Panc1 (cell line): ENCODE measurements around the gene TBRG1. TPM values are rescaled to one million over a fixed set of nuclear protein-coding genes. Genes with fewer than 3 reads are reported as not detected.

Experiments used
- ATAC-seq: fragments of 200-7000 bp; cut with Tn5 transposase; 2 replicates; pipeline ENCODE4 v1.9.1; 2020; ENCODE audit warnings: mild to moderate bottlenecking, moderate library complexity
- BruUV-seq: library from RNA; stranded (reverse); fragments of 400-500 nt; replicated peaks from 2 replicates; lab custom pipeline; 2021; lab: Mats Ljungman, UMichigan
- CTCF ChIA-PET: fragments of 300-600 bp; sonication (Branson Sonifier 250); formaldehyde crosslinking; loops from one replicate; lab custom pipeline; 2022; ENCODE audit warnings: antibody characterized with exemption; lab: Charles Lee
- POLR2A ChIA-PET: fragments of 300-600 bp; sonication (Branson Sonifier 250); formaldehyde crosslinking; loops from one replicate; lab custom pipeline; 2022; ENCODE audit warnings: antibody characterized with exemption; lab: Charles Lee
- DNase-seq: peaks from one replicate; pipeline ENCODE4 v3.0.0-alpha.2; 2010; ENCODE audit warnings: low read depth, low spot score
- H3K27ac ChIP-seq: 2 replicates; pipeline ENCODE4 v1.5.1; 2011; ENCODE audit warnings: mild to moderate bottlenecking, low read length, inconsistent platforms
- H3K27me3 ChIP-seq: fragments of 200-500 bp; sonication (Bioruptor generic); 2 replicates; pipeline ENCODE4 v1.6.0; 2014; ENCODE audit warnings: low read length, inconsistent platforms; ENCODE audit not compliant: control insufficient read depth, insufficient read depth
- H3K36me3 ChIP-seq: fragments of 200-500 bp; sonication (Bioruptor generic); 2 replicates; pipeline ENCODE4 v1.5.1; 2014; ENCODE audit warnings: inconsistent platforms, mild to moderate bottlenecking, low read length, moderate library complexity; ENCODE audit not compliant: control insufficient read depth, insufficient read depth
- H3K4me1 ChIP-seq: 2 replicates; pipeline ENCODE4 v1.5.1; 2011; ENCODE audit warnings: inconsistent platforms, mild to moderate bottlenecking, low read length, moderate library complexity; ENCODE audit not compliant: control insufficient read depth, insufficient read depth
- H3K4me3 ChIP-seq, 2 experiments: 2 replicates each; pipeline ENCODE4 v1.5.1; 2011 to 2012; ENCODE audit warnings: low read depth in 2 of 2, low read length in 2 of 2, mild to moderate bottlenecking in 2 of 2, inconsistent platforms in 1 of 2, moderate library complexity in 1 of 2
- H3K9me3 ChIP-seq: fragments of 200-500 bp; sonication (Bioruptor generic); 2 replicates; pipeline ENCODE4 v1.5.1; 2014; ENCODE audit warnings: low read depth, mild to moderate bottlenecking, inconsistent platforms, low read length, moderate library complexity; ENCODE audit not compliant: control insufficient read depth, insufficient read depth
- POLR2AphosphoS5 ChIP-seq: IDR thresholded peaks from 2 replicates; pipeline ENCODE4 v1.6.1; 2012; ENCODE audit warnings: mild to moderate bottlenecking, low read depth, low read length, moderate library complexity
- SIN3A ChIP-seq: IDR thresholded peaks from 2 replicates; pipeline ENCODE4 v1.6.1; 2012; ENCODE audit warnings: low read depth, mild to moderate bottlenecking, low read length, moderate library complexity, borderline replicate concordance; ENCODE audit not compliant: insufficient read depth
- TCF7L2 ChIP-seq: IDR thresholded peaks from 2 replicates; pipeline ENCODE4 v1.6.1; 2011; ENCODE audit warnings: mild to moderate bottlenecking, low read depth, low read length, inconsistent platforms
- in situ Hi-C: cut with HindIII; loops from 2 replicates; pipeline ENCODE4 v1.10.0; 2016; ENCODE audit warnings: low sequenced_read_pairs, low pct_unique_long_range_greater_than_20kb
- intact Hi-C: fragments of 100-400 bp; cut with micrococcal nuclease; formaldehyde crosslinking; loops from one replicate; pipeline ENCODE4 v1.10.0; 2022; ENCODE audit not compliant: unreplicated experiment
- total RNA-seq: library from RNA; stranded (reverse); gene quantifications from one replicate; pipeline ENCODE4 v1.2.1, GENCODE V29; 2021; ENCODE audit not compliant: unreplicated experiment
- TF ChIP-seq, protein P1 (sequence below): fragments of 450-650 bp; IDR thresholded peaks from 2 replicates; pipeline ENCODE4 v1.5.1; 2017; ENCODE audit warnings: mild to moderate bottlenecking
- TF ChIP-seq, protein P2 (sequence below), 2 experiments: IDR thresholded peaks; 2 replicates each; pipeline ENCODE4 v1.6.1; 2011 to 2012; ENCODE audit warnings: low read depth in 2 of 2, control low read depth in 1 of 2, low read length in 1 of 2, mild to moderate bottlenecking in 1 of 2, moderate library complexity in 1 of 2; ENCODE audit not compliant: insufficient read depth in 1 of 2

The TBRG1 gene
- total RNA-seq, 1 experiment from 2014 or later: 35.0 TPM

DNA sequence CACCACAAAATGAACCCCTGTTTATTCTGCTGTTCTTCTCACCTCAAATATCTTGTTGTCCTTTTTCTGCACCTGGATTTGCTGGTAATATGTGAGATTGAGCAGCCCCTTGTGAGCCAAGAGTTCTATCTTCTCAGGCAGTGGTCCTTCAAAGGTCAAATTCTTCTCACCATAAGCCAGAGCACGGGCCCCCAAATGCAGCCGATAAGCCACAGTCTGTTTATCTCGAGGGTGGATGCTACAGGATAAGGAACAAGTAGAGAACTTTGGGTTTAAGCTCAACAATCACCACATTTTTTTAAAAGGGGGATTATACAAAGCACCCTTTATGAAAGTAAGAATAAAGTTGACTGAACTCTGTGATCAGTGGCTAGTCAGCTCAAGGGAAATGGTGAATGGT is 15.8 kb downstream of the TBRG1 start:
- POLR2A ChIA-PET: interaction anchor here (0.6 kb wide), 1 partner anchor 115 kb away, joined by 3 read pairs; no protein-coding TSS in a partner anchor
- Histone ChIP-seq H3K36me3 (peaks cover 9% of the 10 kb centered on the region), H3K9me3 (no peaks in the 10 kb centered on the region), H3K4me3 (no peak overlapping the region), H3K27me3 (no peaks in the 10 kb centered on the region), H3K27ac (no peak overlapping the region), H3K4me1 (no peaks in the 10 kb centered on the region)
- ATAC-seq (no peak), DNase-seq (no peak)
- intact Hi-C loops: no loop called here
- BruUV-seq: no TSS peak
- in situ Hi-C loops: no loop called here
- CTCF ChIA-PET: interaction anchor here (0.5 kb wide), 1 partner anchor 859 kb away, joined by 3 read pairs; no protein-coding TSS in a partner anchor
- no peak for TF ChIP-seq TCF7L2
- no peak for TF ChIP-seq SIN3A
- no peak for TF ChIP-seq POLR2AphosphoS5
- TF ChIP-seq, protein P1, sequence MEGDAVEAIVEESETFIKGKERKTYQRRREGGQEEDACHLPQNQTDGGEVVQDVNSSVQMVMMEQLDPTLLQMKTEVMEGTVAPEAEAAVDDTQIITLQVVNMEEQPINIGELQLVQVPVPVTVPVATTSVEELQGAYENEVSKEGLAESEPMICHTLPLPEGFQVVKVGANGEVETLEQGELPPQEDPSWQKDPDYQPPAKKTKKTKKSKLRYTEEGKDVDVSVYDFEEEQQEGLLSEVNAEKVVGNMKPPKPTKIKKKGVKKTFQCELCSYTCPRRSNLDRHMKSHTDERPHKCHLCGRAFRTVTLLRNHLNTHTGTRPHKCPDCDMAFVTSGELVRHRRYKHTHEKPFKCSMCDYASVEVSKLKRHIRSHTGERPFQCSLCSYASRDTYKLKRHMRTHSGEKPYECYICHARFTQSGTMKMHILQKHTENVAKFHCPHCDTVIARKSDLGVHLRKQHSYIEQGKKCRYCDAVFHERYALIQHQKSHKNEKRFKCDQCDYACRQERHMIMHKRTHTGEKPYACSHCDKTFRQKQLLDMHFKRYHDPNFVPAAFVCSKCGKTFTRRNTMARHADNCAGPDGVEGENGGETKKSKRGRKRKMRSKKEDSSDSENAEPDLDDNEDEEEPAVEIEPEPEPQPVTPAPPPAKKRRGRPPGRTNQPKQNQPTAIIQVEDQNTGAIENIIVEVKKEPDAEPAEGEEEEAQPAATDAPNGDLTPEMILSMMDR: no peak
- TF ChIP-seq, protein P2, sequence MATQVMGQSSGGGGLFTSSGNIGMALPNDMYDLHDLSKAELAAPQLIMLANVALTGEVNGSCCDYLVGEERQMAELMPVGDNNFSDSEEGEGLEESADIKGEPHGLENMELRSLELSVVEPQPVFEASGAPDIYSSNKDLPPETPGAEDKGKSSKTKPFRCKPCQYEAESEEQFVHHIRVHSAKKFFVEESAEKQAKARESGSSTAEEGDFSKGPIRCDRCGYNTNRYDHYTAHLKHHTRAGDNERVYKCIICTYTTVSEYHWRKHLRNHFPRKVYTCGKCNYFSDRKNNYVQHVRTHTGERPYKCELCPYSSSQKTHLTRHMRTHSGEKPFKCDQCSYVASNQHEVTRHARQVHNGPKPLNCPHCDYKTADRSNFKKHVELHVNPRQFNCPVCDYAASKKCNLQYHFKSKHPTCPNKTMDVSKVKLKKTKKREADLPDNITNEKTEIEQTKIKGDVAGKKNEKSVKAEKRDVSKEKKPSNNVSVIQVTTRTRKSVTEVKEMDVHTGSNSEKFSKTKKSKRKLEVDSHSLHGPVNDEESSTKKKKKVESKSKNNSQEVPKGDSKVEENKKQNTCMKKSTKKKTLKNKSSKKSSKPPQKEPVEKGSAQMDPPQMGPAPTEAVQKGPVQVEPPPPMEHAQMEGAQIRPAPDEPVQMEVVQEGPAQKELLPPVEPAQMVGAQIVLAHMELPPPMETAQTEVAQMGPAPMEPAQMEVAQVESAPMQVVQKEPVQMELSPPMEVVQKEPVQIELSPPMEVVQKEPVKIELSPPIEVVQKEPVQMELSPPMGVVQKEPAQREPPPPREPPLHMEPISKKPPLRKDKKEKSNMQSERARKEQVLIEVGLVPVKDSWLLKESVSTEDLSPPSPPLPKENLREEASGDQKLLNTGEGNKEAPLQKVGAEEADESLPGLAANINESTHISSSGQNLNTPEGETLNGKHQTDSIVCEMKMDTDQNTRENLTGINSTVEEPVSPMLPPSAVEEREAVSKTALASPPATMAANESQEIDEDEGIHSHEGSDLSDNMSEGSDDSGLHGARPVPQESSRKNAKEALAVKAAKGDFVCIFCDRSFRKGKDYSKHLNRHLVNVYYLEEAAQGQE (IDR thresholded peaks at IDR 0.05; ENCODE audit: insufficient read depth in 1 of 2, low read depth in 2 of 2, low read length in 1 of 2): no peak

DNA sequence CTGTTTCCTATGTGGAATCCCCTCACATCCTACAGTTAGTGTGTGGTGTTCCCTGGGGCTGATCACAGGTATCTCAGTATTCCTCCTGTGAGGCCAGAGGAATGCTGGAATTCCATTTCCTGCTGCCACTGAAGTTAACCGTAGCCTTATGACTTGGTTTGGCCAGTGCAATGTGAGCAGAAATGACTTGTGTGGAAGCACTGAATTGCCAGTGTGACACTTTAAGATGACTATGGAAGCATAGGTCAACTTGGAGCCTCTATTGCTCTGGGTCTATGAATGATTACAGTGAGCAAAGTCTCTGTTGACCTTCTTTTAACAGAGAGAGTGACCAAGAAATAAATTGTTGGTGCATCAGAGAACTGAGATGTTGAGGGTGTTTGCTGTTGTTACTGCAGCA is 16.5 kb downstream of the TBRG1 start:
- H3K36me3 ChIP-seq: peaks cover 9% of the 10 kb centered on the region; the same call in 1 of the 2 replicates
- no peak overlapping the region for H3K27ac ChIP-seq
- intact Hi-C loops: no loop called here
- in situ Hi-C loops: no loop called here
- TF ChIP-seq POLR2AphosphoS5 (no peak), SIN3A (no peak), TCF7L2 (no peak)
- TF ChIP-seq, protein P1: no peak
- TF ChIP-seq, protein P2 (IDR thresholded peaks at IDR 0.05; ENCODE audit: insufficient read depth in 1 of 2, low read depth in 2 of 2, low read length in 1 of 2): no peak
- ATAC-seq (no peak), DNase-seq (no peak)
- no TSS peak for BruUV-seq
- no peak overlapping the region for H3K4me3 ChIP-seq
- CTCF ChIA-PET: interaction anchor here (0.5 kb wide), 1 partner anchor 858 kb away, joined by 3 read pairs; no protein-coding TSS in a partner anchor
- no peaks in the 10 kb centered on the region for H3K9me3 ChIP-seq
- no peaks in the 10 kb centered on the region for H3K27me3 ChIP-seq
- POLR2A ChIA-PET: no interaction called here
- no peaks in the 10 kb centered on the region for H3K4me1 ChIP-seq
